ENCODE measurements around the gene UBN1. TPM values are rescaled to one million over a fixed set of nuclear protein-coding genes. Genes with fewer than 3 reads are reported as not detected.

UBN1 gene
- total and polyA plus RNA-seq, 2 of the 13 experiments (the other 11 are each of a cell fraction or from before 2014, with no cell fraction given) = 10.6 to 23.5 TPM

- no peak for TF ChIP-seq ZBTB34 (CRISPR knock-in tag; IDR thresholded peaks at IDR 0.05)
- no peak for TF ChIP-seq U2AF1 (optimal IDR thresholded peaks at IDR 0.05; ENCODE audit: low read depth, low read length)
- TF ChIP-seq SNAPC5 (CRISPR knock-in tag; IDR thresholded peaks at IDR 0.05; ENCODE audit: borderline replicate concordance) = no peak
- no peak for TF ChIP-seq HNRNPL (IDR thresholded peaks at IDR 0.05; ENCODE audit: low read depth, low read length)
- TF ChIP-seq RXRB (CRISPR knock-in tag; IDR thresholded peaks at IDR 0.05; ENCODE audit: borderline replicate concordance) = no peak
Measured at GRCh38 chr16:4931381-4931780, 84.1 kb downstream of the UBN1 start (continued).

Other genes with a start within 250 kb of the UBN1 start
- gene UBALD1, start 232.6 kb upstream of the UBN1 start, total RNA-seq (2016; rRNA removed; fragmentation: Illumina TruSeq; extraction: Trizol) = 3.3 and 6.8 TPM in 2 replicates
- 12.3 and 16.6 TPM in 2 replicates for gene UBALD1, start 232.6 kb upstream of the UBN1 start, polyA plus RNA-seq (2011; rRNA removed)
- 11.9 and 14.8 TPM in 2 replicates for gene MGRN1, start 222.7 kb upstream of the UBN1 start, total RNA-seq (2016; rRNA removed; fragmentation: Illumina TruSeq; extraction: Trizol)
- 11.6 and 12.6 TPM in 2 replicates for gene MGRN1, start 222.7 kb upstream of the UBN1 start, polyA plus RNA-seq (2011; rRNA removed)
- gene NUDT16L1, start 153.9 kb upstream of the UBN1 start, total RNA-seq (2016; rRNA removed; fragmentation: Illumina TruSeq; extraction: Trizol) = 40.5 and 41.0 TPM in 2 replicates
- 28.0 and 28.9 TPM in 2 replicates for gene NUDT16L1, start 153.9 kb upstream of the UBN1 start, polyA plus RNA-seq (2011; rRNA removed)
- 6.6 and 15.9 TPM in 2 replicates for gene ANKS3, start 113.2 kb upstream of the UBN1 start, total RNA-seq (2016; rRNA removed; fragmentation: Illumina TruSeq; extraction: Trizol)
- 11.4 and 14.4 TPM in 2 replicates for gene ANKS3, start 113.2 kb upstream of the UBN1 start, polyA plus RNA-seq (2011; rRNA removed)
- gene DNAAF8, start 112.9 kb upstream of the UBN1 start, total RNA-seq (2016; rRNA removed; fragmentation: Illumina TruSeq; extraction: Trizol) = 0.38 and 0.44 TPM in 2 replicates
- gene DNAAF8, start 112.9 kb upstream of the UBN1 start, polyA plus RNA-seq (2011; rRNA removed) = 0.27 TPM in 1 of 2 replicates, not detected in the other
- 8.1 and 12.2 TPM in 2 replicates for gene ZNF500, start 80.3 kb upstream of the UBN1 start, total RNA-seq (2016; rRNA removed; fragmentation: Illumina TruSeq; extraction: Trizol)
- 6.1 and 7.4 TPM in 2 replicates for gene ZNF500, start 80.3 kb upstream of the UBN1 start, polyA plus RNA-seq (2011; rRNA removed)
- gene SEPTIN12, start 59.1 kb upstream of the UBN1 start, total RNA-seq (2016; rRNA removed; fragmentation: Illumina TruSeq; extraction: Trizol) = 0.22 TPM in 1 of 2 replicates, not detected in the other
- gene SEPTIN12, start 59.1 kb upstream of the UBN1 start, polyA plus RNA-seq (2011; rRNA removed) = 0.31 TPM in 1 of 2 replicates, not detected in the other
- gene SMIM22, start 52.1 kb upstream of the UBN1 start, total RNA-seq (2016; rRNA removed; fragmentation: Illumina TruSeq; extraction: Trizol) = not detected in 2 replicates
- not detected in 2 replicates for gene SMIM22, start 52.1 kb upstream of the UBN1 start, polyA plus RNA-seq (2011; rRNA removed)
- gene ROGDI, start 44.8 kb upstream of the UBN1 start, total RNA-seq (2016; rRNA removed; fragmentation: Illumina TruSeq; extraction: Trizol) = 16.8 and 19.2 TPM in 2 replicates
- gene ROGDI, start 44.8 kb upstream of the UBN1 start, polyA plus RNA-seq (2011; rRNA removed) = 42.1 and 55.9 TPM in 2 replicates
- gene GLYR1, start 193 bp upstream of the UBN1 start, total RNA-seq (2016; rRNA removed; fragmentation: Illumina TruSeq; extraction: Trizol) = 48.7 and 65.0 TPM in 2 replicates
- gene GLYR1, start 193 bp upstream of the UBN1 start, polyA plus RNA-seq (2011; rRNA removed) = 28.3 and 35.0 TPM in 2 replicates
- 4.4 and 6.6 TPM in 2 replicates for gene PPL, start 89.7 kb downstream of the UBN1 start, total RNA-seq (2016; rRNA removed; fragmentation: Illumina TruSeq; extraction: Trizol)
- gene PPL, start 89.7 kb downstream of the UBN1 start, polyA plus RNA-seq (2011; rRNA removed) = 5.7 and 7.5 TPM in 2 replicates
- 0.36 and 0.42 TPM in 2 replicates for gene SEC14L5, start 110.8 kb downstream of the UBN1 start, total RNA-seq (2016; rRNA removed; fragmentation: Illumina TruSeq; extraction: Trizol)
- gene SEC14L5, start 110.8 kb downstream of the UBN1 start, polyA plus RNA-seq (2011; rRNA removed) = 0.40 and 0.60 TPM in 2 replicates
- gene NAGPA, start 186.5 kb downstream of the UBN1 start, total RNA-seq (2016; rRNA removed; fragmentation: Illumina TruSeq; extraction: Trizol) = 29.8 and 60.3 TPM in 2 replicates
- gene NAGPA, start 186.5 kb downstream of the UBN1 start, polyA plus RNA-seq (2011; rRNA removed) = 27.1 and 31.6 TPM in 2 replicates
- gene C16orf89, start 218.5 kb downstream of the UBN1 start, total RNA-seq (2016; rRNA removed; fragmentation: Illumina TruSeq; extraction: Trizol) = 0.97 and 1.9 TPM in 2 replicates
- 2.8 and 3.4 TPM in 2 replicates for gene C16orf89, start 218.5 kb downstream of the UBN1 start, polyA plus RNA-seq (2011; rRNA removed)
- 39.6 and 75.6 TPM in 2 replicates for gene ALG1, start 224.4 kb downstream of the UBN1 start, total RNA-seq (2016; rRNA removed; fragmentation: Illumina TruSeq; extraction: Trizol)
- 43.3 and 51.5 TPM in 2 replicates for gene ALG1, start 224.4 kb downstream of the UBN1 start, polyA plus RNA-seq (2011; rRNA removed)

Measured in HepG2 (cell line).